Epidermal melanocyte (primary cell): ENCODE measurements around the gene AFAP1L2.

Experiments
- DNase-seq: peaks from one replicate; pipeline ENCODE4 v3.0.0; 2011; ENCODE audit warnings: low spot score; ENCODE audit not compliant: insufficient read length

The AFAP1L2 gene

DNA sequence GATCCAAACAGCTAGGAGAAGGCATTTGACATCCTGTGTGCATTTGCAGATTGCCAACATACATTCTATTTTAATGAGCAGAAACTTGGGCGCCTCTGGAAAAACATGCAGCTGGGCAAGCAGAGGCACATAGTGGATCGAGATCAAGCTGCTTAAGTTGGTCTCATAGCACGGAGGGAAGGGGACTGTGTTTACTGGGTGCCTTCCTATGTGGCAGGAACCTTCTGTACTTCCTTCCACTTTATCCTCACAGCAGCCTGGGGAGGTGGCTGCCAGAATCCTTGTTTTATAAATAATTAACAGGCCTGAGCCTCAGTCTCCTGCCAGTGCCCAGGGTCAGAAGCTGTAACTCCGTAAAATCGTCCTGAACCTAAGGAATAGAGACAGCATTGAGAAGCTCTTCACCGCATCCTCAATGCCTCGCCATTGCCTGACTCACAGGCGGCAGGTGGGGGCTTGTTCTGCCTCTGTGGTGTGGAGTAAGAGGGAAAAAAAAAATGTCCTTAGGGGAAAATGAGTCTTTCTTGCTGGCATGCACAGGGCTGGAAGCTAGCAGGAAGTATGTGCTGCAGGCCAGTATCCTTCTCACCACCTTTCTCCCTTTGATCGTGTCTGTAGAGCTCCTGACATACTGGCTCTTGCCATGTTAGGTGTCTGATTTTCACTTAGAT lies 159.0 kb downstream of the AFAP1L2 start:
- DNase-seq: no peak
